Kidney epithelial cell (primary cell): ENCODE results near the gene SDC1. TPM values are rescaled to one million over a fixed set of nuclear protein-coding genes. Genes with fewer than 3 reads are reported as not detected.

Experiments
- DNase-seq: peaks from one replicate; pipeline ENCODE4 v3.0.0-alpha.2; 2010; ENCODE audit warnings: low read depth
- H3K27me3 ChIP-seq: 2 replicates; pipeline ENCODE4 v1.6.0; 2011; ENCODE audit warnings: low read length; ENCODE audit not compliant: control insufficient read depth, insufficient read depth
- H3K36me3 ChIP-seq: 2 replicates; pipeline ENCODE4 v1.5.1; 2011; ENCODE audit warnings: low read length; ENCODE audit not compliant: control insufficient read depth, insufficient read depth
- H3K4me3 ChIP-seq: 2 replicates; pipeline ENCODE4 v1.5.1; 2011; ENCODE audit warnings: low read depth, mild to moderate bottlenecking, control low read depth, low read length
- total RNA-seq: library from RNA; depleted of rRNA; stranded (reverse); fragments of >200 nt; gene quantifications from 2 replicates; pipeline ENCODE4 v1.2.3, GENCODE V29; 2015
- TF ChIP-seq, protein P1 (sequence below): IDR thresholded peaks from 2 replicates; pipeline ENCODE4 v1.5.1; 2011; ENCODE audit warnings: mild to moderate bottlenecking, moderate library complexity, low read length, control low read depth, inconsistent platforms; ENCODE audit not compliant: insufficient read depth, poor library complexity, severe bottlenecking

SDC1 gene
- total RNA-seq, 1 donor from 2014 or later: 184 TPM

DNA sequence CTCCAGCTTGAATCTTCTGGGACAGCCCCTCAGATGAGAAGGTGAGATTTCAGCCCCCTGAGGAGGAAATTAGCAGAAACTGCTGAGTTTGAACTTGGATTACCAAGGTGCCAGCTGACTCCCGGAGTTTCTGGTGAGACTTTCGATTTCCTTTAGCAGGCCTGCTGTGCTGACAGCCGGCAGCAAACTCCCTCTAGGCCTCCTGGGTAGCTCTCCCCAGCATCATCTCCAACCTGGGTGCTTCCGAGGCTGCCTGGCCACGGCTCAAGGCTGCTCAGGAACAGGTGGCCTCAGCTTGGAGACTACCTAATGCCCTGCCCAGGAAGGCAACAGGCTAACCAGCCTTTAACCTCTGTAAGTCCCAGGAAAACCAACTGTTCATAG, 16.5 kb downstream of the SDC1 start:
- TF ChIP-seq, protein P1, sequence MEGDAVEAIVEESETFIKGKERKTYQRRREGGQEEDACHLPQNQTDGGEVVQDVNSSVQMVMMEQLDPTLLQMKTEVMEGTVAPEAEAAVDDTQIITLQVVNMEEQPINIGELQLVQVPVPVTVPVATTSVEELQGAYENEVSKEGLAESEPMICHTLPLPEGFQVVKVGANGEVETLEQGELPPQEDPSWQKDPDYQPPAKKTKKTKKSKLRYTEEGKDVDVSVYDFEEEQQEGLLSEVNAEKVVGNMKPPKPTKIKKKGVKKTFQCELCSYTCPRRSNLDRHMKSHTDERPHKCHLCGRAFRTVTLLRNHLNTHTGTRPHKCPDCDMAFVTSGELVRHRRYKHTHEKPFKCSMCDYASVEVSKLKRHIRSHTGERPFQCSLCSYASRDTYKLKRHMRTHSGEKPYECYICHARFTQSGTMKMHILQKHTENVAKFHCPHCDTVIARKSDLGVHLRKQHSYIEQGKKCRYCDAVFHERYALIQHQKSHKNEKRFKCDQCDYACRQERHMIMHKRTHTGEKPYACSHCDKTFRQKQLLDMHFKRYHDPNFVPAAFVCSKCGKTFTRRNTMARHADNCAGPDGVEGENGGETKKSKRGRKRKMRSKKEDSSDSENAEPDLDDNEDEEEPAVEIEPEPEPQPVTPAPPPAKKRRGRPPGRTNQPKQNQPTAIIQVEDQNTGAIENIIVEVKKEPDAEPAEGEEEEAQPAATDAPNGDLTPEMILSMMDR: no peak
- Histone ChIP-seq H3K4me3 (no peak overlapping the region), H3K27me3 (no peaks in the 10 kb centered on the region), H3K36me3 (peaks cover 1% of the 10 kb centered on the region)
- DNase-seq: no peak

DNA sequence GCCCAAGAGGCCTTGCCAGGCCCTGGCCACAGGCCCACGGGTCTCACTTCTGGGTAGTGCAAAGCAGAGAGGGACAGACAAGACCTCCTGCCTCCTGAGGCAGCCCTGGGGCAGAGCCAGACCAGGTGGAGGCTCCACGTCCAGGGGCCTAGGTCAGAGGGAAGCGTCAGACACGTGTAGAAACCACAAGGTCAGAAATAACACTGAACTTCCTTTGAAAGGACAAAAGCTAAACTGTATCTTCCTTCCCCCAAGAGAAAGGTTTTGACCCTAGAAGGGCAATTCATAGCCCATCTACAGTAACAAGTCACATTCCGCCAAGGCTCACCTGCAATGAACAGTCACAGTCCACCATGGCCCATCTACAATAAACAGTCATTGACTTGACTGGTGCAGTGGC, 17.9 kb downstream of the SDC1 start:
- H3K36me3 ChIP-seq: peaks cover 1% of the 10 kb centered on the region
- no peaks in the 10 kb centered on the region for H3K27me3 ChIP-seq
- H3K4me3 ChIP-seq: no peak overlapping the region
- DNase-seq: no peak
- TF ChIP-seq, protein P1: no peak

DNA sequence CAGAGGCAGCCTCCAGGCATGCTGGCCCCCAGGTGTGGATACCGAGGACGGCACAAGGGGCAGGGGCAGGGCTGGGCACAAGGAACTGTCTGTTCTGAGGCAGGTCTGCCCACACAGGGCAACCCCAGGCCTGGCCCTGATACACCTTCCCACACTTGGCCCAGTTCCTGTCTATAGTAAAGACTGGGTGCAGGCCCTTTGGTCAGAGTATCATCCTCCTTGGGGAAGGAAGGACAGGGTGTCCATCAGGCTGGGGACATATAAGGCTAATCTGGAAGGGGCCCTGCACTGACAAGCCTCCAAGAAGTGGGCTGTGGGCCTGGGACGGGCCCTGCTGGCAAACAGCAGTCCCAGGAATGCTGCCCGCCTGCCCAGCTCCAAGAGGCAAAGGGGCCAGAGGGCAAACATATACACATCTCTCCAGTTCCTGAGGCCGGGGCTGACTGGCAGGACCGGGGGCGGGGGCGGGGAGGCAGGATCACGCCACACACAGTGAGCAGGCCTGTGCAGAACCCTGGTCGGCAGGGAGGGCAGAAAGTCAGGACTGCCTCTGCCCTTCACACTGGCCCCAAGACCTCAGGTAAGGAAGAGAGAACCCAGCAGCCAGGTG, 18.9 kb downstream of the SDC1 start:
- no peaks in the 10 kb centered on the region for H3K27me3 ChIP-seq
- peaks cover 1% of the 10 kb centered on the region for H3K36me3 ChIP-seq
- TF ChIP-seq, protein P1: no peak
- H3K4me3 ChIP-seq: no peak overlapping the region
- DNase-seq: no peak

DNA sequence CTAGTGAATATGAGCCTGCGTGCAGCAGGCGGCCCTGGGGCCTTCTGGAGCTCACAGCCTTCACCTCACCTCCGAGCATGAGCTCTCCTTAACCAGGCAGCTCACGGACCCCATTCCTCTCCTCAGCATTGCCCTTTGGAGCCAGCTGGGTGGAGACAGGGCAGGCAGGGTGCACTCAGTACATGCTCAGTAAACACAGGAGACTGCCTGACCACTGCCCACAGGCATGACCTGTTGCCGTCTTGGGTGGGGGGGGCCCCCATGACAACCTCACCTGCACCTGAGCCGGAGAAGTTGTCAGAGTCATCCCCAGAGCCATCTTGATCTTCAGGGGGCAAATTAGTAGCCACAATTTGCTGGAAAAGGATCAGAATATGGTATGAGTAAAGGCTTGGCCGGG, 19.9 kb downstream of the SDC1 start:
- peaks cover 1% of the 10 kb centered on the region for H3K36me3 ChIP-seq
- DNase-seq: no peak
- TF ChIP-seq, protein P1: no peak
- no peak overlapping the region for H3K4me3 ChIP-seq
- no peaks in the 10 kb centered on the region for H3K27me3 ChIP-seq

DNA sequence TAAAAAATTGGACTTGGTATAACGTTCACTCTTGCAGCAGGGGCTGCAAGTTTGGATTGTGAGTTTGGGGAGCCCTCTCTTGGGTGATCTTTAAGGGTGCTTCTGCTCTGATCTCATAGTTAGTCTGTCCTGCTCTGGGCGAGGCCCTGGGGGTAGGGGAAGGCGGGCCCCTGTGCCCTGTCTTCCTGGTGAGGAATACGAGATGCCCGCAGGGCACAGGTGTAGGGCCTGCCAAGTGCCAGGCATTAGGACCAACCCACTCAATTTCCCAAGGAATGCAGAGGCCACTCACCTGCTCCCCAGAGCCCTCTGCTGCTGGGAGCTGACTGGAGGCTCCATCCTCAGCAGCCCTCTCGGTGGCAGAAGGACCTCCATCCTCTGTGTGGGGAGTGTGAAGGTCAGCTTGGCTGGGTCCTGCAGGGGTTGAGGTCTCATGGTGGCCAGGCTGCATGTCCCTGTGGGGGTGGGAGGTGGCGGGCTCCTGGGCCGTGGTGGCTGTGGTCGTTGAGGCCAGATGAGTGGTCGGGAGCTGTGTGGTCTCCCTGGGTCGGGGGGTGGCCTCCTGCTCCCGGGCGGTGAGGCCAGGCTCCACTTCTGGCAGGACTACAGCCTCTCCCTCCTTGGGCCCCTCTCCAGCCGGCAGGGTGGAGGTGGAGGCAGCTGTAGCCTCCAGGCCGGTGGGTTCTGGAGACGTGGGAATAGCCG, 21.3 kb downstream of the SDC1 start:
- Histone ChIP-seq H3K4me3 (no peak overlapping the region), H3K36me3 (peaks cover 1% of the 10 kb centered on the region), H3K27me3 (no peaks in the 10 kb centered on the region)
- no peak for DNase-seq
- TF ChIP-seq, protein P1: no peak

DNA sequence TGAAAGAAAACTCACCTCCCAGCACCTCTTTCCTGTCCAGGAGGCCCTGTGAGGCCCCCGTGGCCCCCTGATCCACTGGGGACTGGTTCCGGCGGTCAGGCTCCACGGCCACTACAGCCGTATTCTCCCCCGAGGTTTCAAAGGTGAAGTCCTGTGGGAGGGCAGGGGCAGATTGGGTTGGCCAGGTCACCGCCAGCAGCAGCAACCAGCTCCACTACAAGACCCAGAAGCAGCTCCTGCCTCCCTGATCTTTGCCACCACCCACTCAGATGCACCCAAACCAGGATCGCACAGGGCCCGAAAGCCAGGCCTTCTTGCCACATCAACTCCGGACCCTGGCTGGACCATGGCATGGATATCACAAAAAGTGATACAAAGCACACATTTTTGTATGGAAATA, 21.9 kb downstream of the SDC1 start:
- H3K36me3 ChIP-seq: peaks cover 1% of the 10 kb centered on the region
- H3K27me3 ChIP-seq: no peaks in the 10 kb centered on the region
- TF ChIP-seq, protein P1: no peak
- H3K4me3 ChIP-seq: no peak overlapping the region
- DNase-seq: no peak
